HG02763 (cell line): Measurements from ENCODE around the gene PDE6A.
"Not testable (repeated sequence)": the region's sequence is repeated elsewhere in the genome, so short reads cannot be mapped to it uniquely, and the experiment has no call there.

Source experiments
- ATAC-seq: cut with Tn5 transposase; IDR thresholded peaks from one replicate; pipeline ENCODE4 v1.9.1; 2021; ENCODE audit warnings: mild to moderate bottlenecking, moderate library complexity; ENCODE audit not compliant: unreplicated experiment

Gene PDE6A

DNA sequence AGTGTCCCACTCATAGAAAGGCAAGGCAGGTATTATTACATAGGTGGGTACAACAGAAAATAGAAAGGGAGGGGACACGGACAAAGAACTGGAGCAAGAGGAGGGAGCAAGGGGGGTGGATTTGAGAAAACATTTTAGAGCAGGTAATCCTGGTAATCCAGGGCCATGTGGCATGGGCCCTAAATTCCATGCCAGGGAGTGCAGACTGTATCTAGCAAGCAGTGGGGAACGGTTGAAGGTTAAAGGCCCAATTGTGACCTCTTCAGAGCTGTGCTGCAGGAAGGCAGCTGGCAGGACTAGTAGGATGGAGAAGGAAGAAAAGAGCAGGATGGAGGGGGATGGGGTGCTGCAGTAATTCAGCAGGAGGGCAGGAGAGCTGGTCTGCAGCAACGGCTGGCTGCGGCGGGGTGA lies 75.2 kb downstream of the PDE6A start:
- ATAC-seq = no peak

- ATAC-seq = no peak
Observed at GRCh38 chr5:149865746-149866145, 78.8 kb downstream of the PDE6A start.

- ATAC-seq = no peak
Observed at GRCh38 chr5:149863830-149864229, 80.8 kb downstream of the PDE6A start.

DNA sequence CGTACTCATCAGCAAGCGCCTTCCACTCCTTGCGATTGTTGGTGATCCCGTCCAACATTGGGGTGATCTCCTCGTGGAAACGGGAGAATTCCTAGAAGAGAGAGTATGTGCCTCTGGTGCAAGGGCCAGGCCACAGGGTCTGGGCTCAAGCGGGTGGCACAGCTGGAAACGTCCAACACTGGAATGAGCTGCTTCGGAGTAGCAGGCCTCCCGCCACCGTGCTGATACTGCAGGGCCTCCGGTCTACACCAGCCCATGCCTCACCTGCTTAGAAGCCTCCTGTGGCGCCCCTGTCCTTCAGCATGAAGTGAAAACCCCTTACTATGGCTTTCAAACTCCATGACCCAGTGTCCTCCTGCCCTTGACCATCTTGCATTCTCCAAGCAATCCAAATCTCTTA lies 81.4 kb downstream of the PDE6A start:
- no peak for ATAC-seq

GRCh38 chr5:149860801-149861322 lies 83.7 kb downstream of the PDE6A start:
- peak; percentile 60 for ATAC-seq

- ATAC-seq = no peak
Observed at GRCh38 chr5:149859746-149860145, 84.8 kb downstream of the PDE6A start.

DNA sequence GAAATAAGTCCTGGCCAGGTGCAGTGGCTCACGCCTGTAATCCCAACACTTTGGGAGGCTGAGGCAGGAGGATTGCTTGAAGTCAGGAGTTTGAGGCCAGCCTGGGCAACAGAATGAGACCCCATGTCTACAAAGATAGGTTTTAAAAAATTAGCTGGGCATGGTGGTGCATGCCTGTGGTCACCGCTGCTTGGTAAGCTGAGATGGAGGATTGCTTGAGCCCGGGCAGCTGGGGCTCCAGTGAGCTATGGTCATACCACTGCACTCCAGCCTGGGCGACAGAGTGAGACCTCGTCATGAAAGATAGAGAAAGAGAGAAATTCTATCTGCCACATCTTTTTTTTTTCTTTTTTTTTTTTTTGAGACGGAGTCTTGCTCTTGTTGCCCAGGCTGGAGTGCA lies 86.1 kb downstream of the PDE6A start:
- not testable (repeated sequence) for ATAC-seq

- no peak for ATAC-seq
Observed at GRCh38 chr5:149857499-149857898, 87.1 kb downstream of the PDE6A start.

DNA sequence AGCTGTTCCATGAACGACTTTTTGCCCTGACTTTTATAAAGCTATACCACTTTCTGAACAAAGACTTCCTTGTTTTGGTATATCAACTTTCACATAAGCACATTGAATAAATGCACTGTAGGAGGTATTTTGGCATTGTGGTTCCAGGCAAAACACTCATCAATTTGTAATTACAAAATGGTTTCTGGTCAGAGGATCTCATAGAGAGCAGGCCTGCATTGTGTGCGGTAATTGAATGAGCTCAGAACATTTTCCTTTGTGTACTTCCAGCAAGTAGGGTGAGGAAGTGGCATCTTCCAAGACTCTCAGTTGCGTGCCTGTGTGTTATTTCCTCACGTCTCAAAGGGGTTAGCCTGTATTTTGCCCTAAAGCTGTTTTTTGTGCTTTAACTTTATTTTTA lies 89.2 kb downstream of the PDE6A start:
- ATAC-seq = no peak

- no peak for ATAC-seq
Observed at GRCh38 chr5:149854866-149855265, 89.7 kb downstream of the PDE6A start.

DNA sequence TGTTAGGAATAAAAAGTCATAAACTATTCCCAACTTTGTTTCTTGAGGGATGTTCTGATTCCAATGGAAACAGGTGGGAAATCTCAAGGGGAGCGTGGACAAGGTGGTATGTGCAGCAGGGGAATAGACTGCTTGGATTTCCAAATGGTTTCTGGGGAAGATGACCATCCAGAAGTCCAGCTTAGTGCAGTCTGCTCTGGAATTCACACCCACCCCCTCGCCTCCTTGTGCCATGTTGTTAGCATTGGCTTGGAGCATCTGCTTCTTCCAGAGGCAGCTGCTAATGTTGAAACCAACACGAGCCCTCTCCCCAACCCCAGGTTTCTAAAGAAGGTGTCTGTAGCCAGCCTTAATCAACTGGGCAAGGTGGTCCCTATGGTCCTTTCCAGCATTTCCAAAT lies 90.9 kb downstream of the PDE6A start:
- no peak for ATAC-seq

GRCh38 chr5:149853331-149853648 lies 91.3 kb downstream of the PDE6A start:
- ATAC-seq = no peak

DNA sequence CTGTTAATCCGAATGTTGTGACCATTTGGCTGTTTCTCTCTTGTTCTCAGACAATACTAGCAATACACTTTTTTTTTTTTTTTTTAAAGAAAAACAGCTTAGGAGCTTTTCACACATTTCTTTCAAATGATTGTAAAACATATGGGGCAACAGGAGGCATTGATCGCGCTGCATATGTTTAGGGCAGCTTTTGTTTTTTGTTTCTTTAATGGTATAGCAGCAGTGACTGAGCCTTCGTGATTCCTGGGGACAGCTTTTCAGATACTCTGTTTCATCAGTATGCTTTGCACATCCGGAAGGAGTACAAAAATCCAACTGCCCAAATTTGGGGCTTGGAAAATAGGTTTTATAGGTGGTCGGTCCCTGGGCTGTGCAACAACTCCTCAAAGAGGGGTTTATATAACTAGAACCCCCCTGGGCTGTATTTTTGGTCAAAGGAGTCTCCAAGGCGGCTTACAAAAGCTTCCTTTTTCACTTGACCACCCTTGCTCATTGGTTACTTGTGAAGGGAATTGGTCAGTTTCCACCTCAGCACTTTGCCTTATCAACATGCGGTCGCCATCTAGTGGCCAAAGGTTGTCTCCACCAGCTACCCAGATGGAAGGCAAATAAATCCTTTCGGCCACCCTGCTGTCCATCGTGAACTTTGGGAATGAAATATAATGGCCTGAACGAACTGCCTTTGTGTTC lies 91.8 kb downstream of the PDE6A start:
- peak; percentile 63 for ATAC-seq

GRCh38 chr5:149851211-149851610 lies 93.4 kb downstream of the PDE6A start:
- no peak for ATAC-seq

DNA sequence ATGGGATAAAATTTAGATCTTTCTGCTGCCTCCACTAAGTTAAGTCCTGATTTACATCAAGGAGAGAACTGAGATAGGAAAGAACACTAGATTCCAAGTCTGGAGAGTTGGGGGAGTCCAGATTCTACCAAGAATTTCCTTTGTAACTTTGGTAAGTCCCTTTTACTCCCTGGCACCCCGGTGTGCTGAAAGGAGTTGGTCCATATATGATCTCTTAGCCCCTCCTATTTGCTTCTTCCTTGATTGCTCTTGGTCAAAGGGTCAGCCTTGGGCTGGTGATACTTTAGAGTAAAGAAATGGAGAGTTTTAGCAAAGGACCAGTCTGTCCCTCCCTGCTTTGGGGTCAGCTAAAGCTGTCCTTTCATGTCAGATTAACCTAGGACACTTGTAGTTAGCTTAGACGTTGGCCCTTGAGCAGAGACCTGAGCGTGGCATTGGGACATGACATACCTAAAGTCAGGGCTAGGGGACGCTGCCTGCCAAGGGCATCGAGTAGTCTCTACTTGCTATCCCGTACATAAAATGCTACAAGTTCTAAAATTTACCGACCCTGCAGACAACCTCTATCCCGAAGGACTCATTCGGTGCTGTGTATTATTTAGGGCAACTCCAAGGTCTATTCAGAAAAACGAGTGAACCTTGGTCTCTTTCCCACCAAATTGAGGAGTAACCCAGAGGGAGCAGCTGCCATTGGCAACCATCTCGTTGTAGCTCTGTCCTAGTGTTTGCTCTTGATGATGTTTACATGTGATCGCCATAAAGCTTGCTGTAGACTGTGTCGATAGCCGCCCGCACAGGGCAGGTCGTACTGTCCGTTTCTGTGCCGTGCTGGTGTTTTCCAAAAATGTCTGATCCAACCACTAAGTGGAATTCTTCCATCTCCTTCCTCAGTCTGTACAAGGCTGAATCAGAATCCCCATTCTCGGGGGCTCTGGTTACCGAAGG lies 94.4 kb downstream of the PDE6A start:
- ATAC-seq = no peak

DNA sequence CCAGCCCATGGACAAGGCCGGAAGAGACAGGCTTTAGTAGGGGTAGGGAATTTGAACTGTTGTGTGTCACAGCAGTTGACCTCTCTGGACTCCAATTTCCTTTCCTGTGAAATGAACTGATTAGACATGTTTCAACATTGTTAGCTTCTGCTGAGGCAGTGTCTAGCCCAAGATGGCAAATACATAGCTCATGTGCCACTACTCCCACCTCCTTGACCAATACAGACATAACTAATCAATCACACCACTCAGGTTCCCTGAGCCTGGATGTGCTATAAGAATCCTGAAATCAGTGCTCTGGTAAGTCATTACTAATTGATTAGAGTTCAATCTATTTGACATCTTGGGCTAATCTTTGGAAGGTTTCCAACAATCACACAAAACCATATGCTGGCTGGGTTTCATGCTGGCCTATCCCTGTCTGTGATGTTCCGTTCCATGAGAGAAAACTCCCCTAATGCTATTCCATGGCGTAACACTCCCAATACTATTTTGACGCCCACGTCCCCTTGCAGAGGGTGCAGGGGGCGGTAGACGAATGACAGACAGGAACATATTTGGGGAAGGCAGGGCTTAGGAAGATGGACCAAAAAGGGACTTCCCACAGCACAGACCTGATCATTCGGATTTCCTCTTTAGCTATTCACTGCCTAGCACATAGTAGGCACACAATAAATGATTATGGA lies 95.2 kb downstream of the PDE6A start:
- no peak for ATAC-seq

DNA sequence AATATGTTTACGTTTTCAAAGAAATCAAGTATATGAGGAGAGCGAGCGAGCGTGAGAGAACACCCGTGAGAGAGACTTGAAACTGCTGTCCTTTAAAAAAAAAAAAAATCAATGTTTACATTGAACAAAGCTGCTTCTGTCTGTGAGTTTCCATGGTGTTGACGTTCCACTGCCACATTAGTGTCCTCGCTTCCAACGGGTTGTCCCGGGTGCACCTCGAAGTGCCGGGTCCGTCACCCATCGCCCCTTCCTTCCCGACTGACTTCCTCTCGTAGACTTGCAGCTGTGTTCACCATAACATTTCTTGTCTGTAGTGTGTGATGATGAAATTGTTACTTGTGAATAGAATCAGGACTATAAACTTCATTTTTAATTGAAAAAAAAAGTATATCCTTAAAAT lies 97.0 kb downstream of the PDE6A start:
- ATAC-seq = no peak

- no peak for ATAC-seq
Observed at GRCh38 chr5:149846021-149846420, 98.6 kb downstream of the PDE6A start.

- no peak for ATAC-seq
Observed at GRCh38 chr5:149845601-149846000, 99.0 kb downstream of the PDE6A start.

DNA sequence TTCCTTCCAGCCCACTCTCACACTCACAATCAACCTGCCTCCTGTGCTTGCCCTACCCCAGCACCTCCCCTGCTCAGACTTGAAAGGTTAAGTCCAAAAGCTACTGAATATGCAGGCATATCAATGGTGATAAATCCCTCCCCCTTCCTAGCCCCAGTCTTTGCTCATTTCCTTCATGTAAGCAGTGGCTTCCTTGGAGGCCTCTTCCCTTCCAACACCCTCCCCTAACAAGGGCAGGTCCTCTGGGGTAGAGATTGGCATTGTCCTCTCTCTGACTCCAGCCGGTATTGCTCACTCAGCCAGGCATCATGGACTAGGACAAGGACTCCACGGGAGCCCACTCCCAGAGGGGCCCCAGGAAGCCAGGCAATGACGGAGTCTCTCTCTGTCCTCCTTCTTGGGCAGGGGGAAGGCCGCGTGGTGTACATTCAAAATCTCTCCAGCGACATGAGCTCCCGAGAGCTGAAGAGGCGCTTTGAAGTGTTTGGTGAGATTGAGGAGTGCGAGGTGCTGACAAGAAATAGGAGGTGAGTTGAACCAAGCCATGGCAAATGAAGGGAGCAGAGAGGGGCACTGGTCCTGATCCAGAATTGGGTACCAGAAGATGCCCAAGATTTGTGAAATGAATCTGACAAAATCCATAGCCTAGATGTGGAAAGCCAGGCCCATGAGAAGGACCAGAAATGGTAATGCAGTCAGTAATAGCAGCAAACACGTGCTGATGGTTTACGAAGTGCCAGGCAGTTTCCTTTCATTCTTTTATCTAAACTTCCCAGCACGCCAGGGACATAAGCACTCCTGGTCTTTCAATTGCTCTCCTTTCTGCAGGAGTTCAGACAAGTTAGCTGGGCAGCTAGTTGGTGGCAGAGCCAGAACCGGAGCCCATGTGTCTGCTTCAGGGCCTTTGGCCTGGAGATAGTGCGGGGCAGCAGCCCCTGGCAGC lies 102.5 kb downstream of the PDE6A start:
- no peak for ATAC-seq
